ENCODE data around the gene AGO1.

AGO1 gene

GRCh38 chr1:35882945-35883634 is at the start of gene AGO1:
Gene AGO1 (plus strand): TSS chr1:35883209. CDS start chr1:35883422, 213 bp downstream.
- DNase-seq (ENCODE audit: insufficient read length, low spot score) (peak; percentile 98), FAIRE-seq (no peak)
- TF ChIP-seq POLR2A (IDR thresholded peaks at IDR 0.05; ENCODE audit: low read depth, low read length), result peak; percentile 82

- FAIRE-seq (no peak), DNase-seq (ENCODE audit: insufficient read length, low spot score) (no peak)
- TF ChIP-seq POLR2A (IDR thresholded peaks at IDR 0.05; ENCODE audit: low read depth, low read length), result no peak
Measured at GRCh38 chr1:35833395-35833794, 49.6 kb upstream of the AGO1 start.

GRCh38 chr1:35834218-35834617 is 48.8 kb upstream of the AGO1 start:
- FAIRE-seq (no peak), DNase-seq (ENCODE audit: insufficient read length, low spot score) (no peak)
- TF ChIP-seq POLR2A (IDR thresholded peaks at IDR 0.05; ENCODE audit: low read depth, low read length), result no peak

GRCh38 chr1:35835398-35835797 is 47.6 kb upstream of the AGO1 start:
- DNase-seq (ENCODE audit: insufficient read length, low spot score) (no peak), FAIRE-seq (no peak)
- no peak for TF ChIP-seq POLR2A (IDR thresholded peaks at IDR 0.05; ENCODE audit: low read depth, low read length)

- no peak for TF ChIP-seq POLR2A (IDR thresholded peaks at IDR 0.05; ENCODE audit: low read depth, low read length)
- FAIRE-seq (no peak), DNase-seq (ENCODE audit: insufficient read length, low spot score) (no peak)
Measured at GRCh38 chr1:35836734-35837133, 46.3 kb upstream of the AGO1 start.

- TF ChIP-seq POLR2A (IDR thresholded peaks at IDR 0.05; ENCODE audit: low read depth, low read length), result no peak
- FAIRE-seq (no peak), DNase-seq (ENCODE audit: insufficient read length, low spot score) (no peak)
Measured at GRCh38 chr1:35838693-35839245, 44.2 kb upstream of the AGO1 start.

- TF ChIP-seq POLR2A (IDR thresholded peaks at IDR 0.05; ENCODE audit: low read depth, low read length), result no peak
- DNase-seq (ENCODE audit: insufficient read length, low spot score), result no peak
- FAIRE-seq, result no peak
Measured at GRCh38 chr1:35844826-35845225, 38.2 kb upstream of the AGO1 start.

GRCh38 chr1:35845766-35846165 is 37.2 kb upstream of the AGO1 start:
- no peak for FAIRE-seq
- no peak for TF ChIP-seq POLR2A (IDR thresholded peaks at IDR 0.05; ENCODE audit: low read depth, low read length)
- no peak for DNase-seq (ENCODE audit: insufficient read length, low spot score)

GRCh38 chr1:35847935-35848565 is 35.0 kb upstream of the AGO1 start:
- TF ChIP-seq POLR2A (IDR thresholded peaks at IDR 0.05; ENCODE audit: low read depth, low read length), result no peak
- FAIRE-seq (no peak), DNase-seq (ENCODE audit: insufficient read length, low spot score) (no peak)

- DNase-seq (ENCODE audit: insufficient read length, low spot score) (no peak), FAIRE-seq (peak; percentile 43)
- no peak for TF ChIP-seq POLR2A (IDR thresholded peaks at IDR 0.05; ENCODE audit: low read depth, low read length)
Measured at GRCh38 chr1:35850051-35850450, 33.0 kb upstream of the AGO1 start.

GRCh38 chr1:35850716-35851115 is 32.3 kb upstream of the AGO1 start:
- FAIRE-seq (no peak), DNase-seq (ENCODE audit: insufficient read length, low spot score) (no peak)
- no peak for TF ChIP-seq POLR2A (IDR thresholded peaks at IDR 0.05; ENCODE audit: low read depth, low read length)

- no peak for DNase-seq (ENCODE audit: insufficient read length, low spot score)
- no peak for TF ChIP-seq POLR2A (IDR thresholded peaks at IDR 0.05; ENCODE audit: low read depth, low read length)
- no peak for FAIRE-seq
Measured at GRCh38 chr1:35851132-35851869, 31.7 kb upstream of the AGO1 start.

- no peak for FAIRE-seq
- no peak for DNase-seq (ENCODE audit: insufficient read length, low spot score)
- TF ChIP-seq POLR2A (IDR thresholded peaks at IDR 0.05; ENCODE audit: low read depth, low read length), result no peak
Measured at GRCh38 chr1:35852241-35852640, 30.8 kb upstream of the AGO1 start.

GRCh38 chr1:35854989-35855700 is 27.9 kb upstream of the AGO1 start:
- FAIRE-seq (no peak), DNase-seq (ENCODE audit: insufficient read length, low spot score) (no peak)
- TF ChIP-seq POLR2A (IDR thresholded peaks at IDR 0.05; ENCODE audit: low read depth, low read length), result no peak
